Erythroblast (primary cell): ENCODE results near the gene RCVRN.

ENCODE experiments used
- GATA1 ChIP-seq: IDR thresholded peaks from 2 replicates; pipeline ENCODE4 v1.6.1; 2011; ENCODE audit warnings: low read depth, mild to moderate bottlenecking, control low read depth, low read length, moderate library complexity
- POLR2A ChIP-seq: IDR thresholded peaks from 2 replicates; pipeline ENCODE4 v1.6.1; 2011; ENCODE audit warnings: mild to moderate bottlenecking, low read length

GRCh38 chr17:9912121-9913099 is 7.3 kb upstream of the RCVRN start:
- TF ChIP-seq GATA1 (no peak), POLR2A (no peak)
